IPS DF 6.9 (cell line): ENCODE measurements around the gene VPS37D.

Source experiments
- DNase-seq: peaks from one replicate; pipeline ENCODE4 v3.0.0-alpha.2; 2013; ENCODE audit warnings: low read depth, low spot score
- H3K27ac ChIP-seq: one replicate; pipeline ENCODE4 v1.5.1; 2013; ENCODE audit warnings: low read length, control low read depth
- H3K27me3 ChIP-seq: 2 replicates; pipeline ENCODE4 v1.6.1; 2013; ENCODE audit warnings: mild to moderate bottlenecking, low read length; ENCODE audit not compliant: control insufficient read depth, insufficient read depth
- H3K36me3 ChIP-seq: 2 replicates; pipeline ENCODE4 v1.6.1; 2013; ENCODE audit warnings: low read length; ENCODE audit not compliant: control insufficient read depth, insufficient read depth
- H3K4me1 ChIP-seq: 2 replicates; pipeline ENCODE4 v1.6.1; 2013; ENCODE audit warnings: low read length; ENCODE audit not compliant: control insufficient read depth, insufficient read depth
- H3K4me3 ChIP-seq: 2 replicates; pipeline ENCODE4 v1.5.1; 2013; ENCODE audit warnings: mild to moderate bottlenecking, low read length
- H3K9me3 ChIP-seq: 2 replicates; pipeline ENCODE4 v1.6.1; 2013; ENCODE audit warnings: low read length, inconsistent platforms; ENCODE audit not compliant: control insufficient read depth, insufficient read depth
- WGBS: extraction: QIAGEN DNeasy Blood & Tissue Kit; methylation state at CpG from one replicate; pipeline ENCODE4 v1.1.7; 2013; ENCODE audit warnings: mixed read lengths, missing lambda C conversion rate; ENCODE audit not compliant: insufficient read length, insufficient coverage; 5-methylcytosine and 5-hydroxymethylcytosine counted together

VPS37D gene

GRCh38 chr7:73626814-73627213 lies 40.8 kb upstream of the VPS37D start:
- no peak overlapping the region for H3K27ac ChIP-seq
- peaks cover 2% of the 10 kb centered on the region for H3K27me3 ChIP-seq
- no CpG with 5 or more reads among the region's 3 CpGs for WGBS

GRCh38 chr7:73628504-73628903 lies 39.1 kb upstream of the VPS37D start:
- DNase-seq: no peak

More at GRCh38 chr7:73626814-73627213, 40.8 kb upstream of the VPS37D start:
- no peak overlapping the region for H3K4me3 ChIP-seq
- no peak for DNase-seq
- no peaks in the 10 kb centered on the region for H3K36me3 ChIP-seq
- H3K9me3 ChIP-seq: no peaks in the 10 kb centered on the region
- H3K4me1 ChIP-seq: peaks cover 3% of the 10 kb centered on the region; the same call in 1 of the 2 replicates

GRCh38 chr7:73631558-73631957 lies 36.1 kb upstream of the VPS37D start:
- Histone ChIP-seq H3K9me3 (no peaks in the 10 kb centered on the region), H3K36me3 (no peaks in the 10 kb centered on the region), H3K4me1 (peaks cover 4% of the 10 kb centered on the region; the same call in 1 of the 2 replicates), H3K4me3 (no peak overlapping the region), H3K27me3 (no peaks in the 10 kb centered on the region; the same call in 1 of the 2 replicates), H3K27ac (no peak overlapping the region)
- no peak for DNase-seq
- no CpG with 5 or more reads among the region's 1 CpG for WGBS

More at GRCh38 chr7:73628504-73628903, 39.1 kb upstream of the VPS37D start:
- H3K27me3 ChIP-seq: peaks cover under 1% of the 10 kb centered on the region
- no peaks in the 10 kb centered on the region for H3K36me3 ChIP-seq
- H3K9me3 ChIP-seq: no peaks in the 10 kb centered on the region
- H3K4me3 ChIP-seq: no peak overlapping the region
- no peak overlapping the region for H3K27ac ChIP-seq
- no CpG with 5 or more reads among the region's 4 CpGs for WGBS
- peaks cover 3% of the 10 kb centered on the region; the same call in 1 of the 2 replicates for H3K4me1 ChIP-seq

GRCh38 chr7:73633323-73633722 lies 34.3 kb upstream of the VPS37D start:
- WGBS: no CpG with 5 or more reads among the region's 7 CpGs
- no peak for DNase-seq
- Histone ChIP-seq H3K27me3 (no peaks in the 10 kb centered on the region), H3K4me1 (0 out of 2 replicates have a peak, but pooled peaks cover 1% of the 10 kb centered on the region), H3K4me3 (no peak overlapping the region), H3K9me3 (no peaks in the 10 kb centered on the region), H3K36me3 (no peaks in the 10 kb centered on the region), H3K27ac (no peak overlapping the region)

- DNase-seq: no peak
- H3K9me3 ChIP-seq: no peaks in the 10 kb centered on the region
- H3K36me3 ChIP-seq: no peaks in the 10 kb centered on the region
- no peaks in the 10 kb centered on the region for H3K27me3 ChIP-seq
- 0 out of 2 replicates have a peak, but pooled peaks cover 1% of the 10 kb centered on the region for H3K4me1 ChIP-seq
- no CpG with 5 or more reads among the region's 8 CpGs for WGBS
- H3K4me3 ChIP-seq: no peak overlapping the region
- no peak overlapping the region for H3K27ac ChIP-seq
Measured at GRCh38 chr7:73633844-73634243, 33.8 kb upstream of the VPS37D start.

- Histone ChIP-seq H3K9me3 (no peaks in the 10 kb centered on the region), H3K4me3 (no peak overlapping the region), H3K27me3 (no peaks in the 10 kb centered on the region), H3K27ac (no peak overlapping the region), H3K4me1 (0 out of 2 replicates have a peak, but pooled peaks cover 1% of the 10 kb centered on the region), H3K36me3 (no peaks in the 10 kb centered on the region)
- 100% methylated on average over 1 of the region's 8 CpGs for WGBS
- DNase-seq: no peak
Measured at GRCh38 chr7:73635428-73636200, 32.0 kb upstream of the VPS37D start.

GRCh38 chr7:73638911-73639310 lies 28.7 kb upstream of the VPS37D start:
- H3K27me3 ChIP-seq: no peaks in the 10 kb centered on the region
- no peak overlapping the region for H3K4me3 ChIP-seq
- no peak overlapping the region for H3K27ac ChIP-seq
- H3K4me1 ChIP-seq: 0 out of 2 replicates have a peak, but pooled peaks cover 1% of the 10 kb centered on the region
- DNase-seq: no peak
- WGBS: no CpG with 5 or more reads among the region's 3 CpGs
- no peaks in the 10 kb centered on the region; the same call in 1 of the 2 replicates for H3K9me3 ChIP-seq
- H3K36me3 ChIP-seq: no peaks in the 10 kb centered on the region

- DNase-seq: no peak
- H3K36me3 ChIP-seq: no peaks in the 10 kb centered on the region
- no peak overlapping the region for H3K27ac ChIP-seq
- WGBS: no CpG with 5 or more reads among the region's 2 CpGs
- no peaks in the 10 kb centered on the region for H3K4me1 ChIP-seq
- no peak overlapping the region for H3K4me3 ChIP-seq
- no peaks in the 10 kb centered on the region; the same call in 1 of the 2 replicates for H3K9me3 ChIP-seq
- H3K27me3 ChIP-seq: no peaks in the 10 kb centered on the region; the same call in 1 of the 2 replicates
Measured at GRCh38 chr7:73642834-73643233, 24.8 kb upstream of the VPS37D start.

- Histone ChIP-seq H3K27me3 (peaks cover 5% of the 10 kb centered on the region; the same call in 1 of the 2 replicates), H3K27ac (no peak overlapping the region), H3K4me3 (no peak overlapping the region), H3K4me1 (no peaks in the 10 kb centered on the region), H3K9me3 (no peaks in the 10 kb centered on the region; the same call in 1 of the 2 replicates), H3K36me3 (no peaks in the 10 kb centered on the region)
- WGBS: no CpG with 5 or more reads among the region's 5 CpGs
- DNase-seq: no peak
Measured at GRCh38 chr7:73644688-73645286, 22.8 kb upstream of the VPS37D start.

- DNase-seq: no peak
- peaks cover 5% of the 10 kb centered on the region; the same call in 1 of the 2 replicates for H3K27me3 ChIP-seq
- no CpG with 5 or more reads among the region's 4 CpGs for WGBS
- H3K9me3 ChIP-seq: no peaks in the 10 kb centered on the region; the same call in 1 of the 2 replicates
- H3K4me1 ChIP-seq: 0 out of 2 replicates have a peak, but pooled peaks cover 1% of the 10 kb centered on the region
- no peak overlapping the region for H3K27ac ChIP-seq
- no peaks in the 10 kb centered on the region for H3K36me3 ChIP-seq
- H3K4me3 ChIP-seq: no peak overlapping the region
Measured at GRCh38 chr7:73645643-73646174, 21.9 kb upstream of the VPS37D start.
